GM23338 (cell line): ENCODE data around the gene SLC22A14.

ENCODE experiments used
- EZH2 ChIP-seq: fragments of 200-600 bp; sonication (generic); IDR thresholded peaks from one replicate; pipeline ENCODE4 v1.8.0; 2017; ENCODE audit warnings: antibody characterized with exemption, mild to moderate bottlenecking, low read depth; ENCODE audit not compliant: unreplicated experiment
- EZH2phosphoT487 ChIP-seq: fragments of 200-600 bp; sonication (generic); IDR thresholded peaks from one replicate; pipeline ENCODE4 v1.8.1; 2018; ENCODE audit warnings: antibody characterized with exemption; ENCODE audit not compliant: unreplicated experiment
- TF ChIP-seq, protein P1 (sequence below), 2 experiments: fragments of 200-600 bp in 1 of 2; sonication (generic) in 1 of 2; conservative IDR thresholded peaks; 2 replicates each; pipeline versions ENCODE4 v1.5.1 to v1.6.1; 2016 to 2017; ENCODE audit warnings: antibody characterized with exemption in 2 of 2, low read depth in 2 of 2, mild to moderate bottlenecking in 2 of 2, moderate library complexity in 1 of 2

DNA sequence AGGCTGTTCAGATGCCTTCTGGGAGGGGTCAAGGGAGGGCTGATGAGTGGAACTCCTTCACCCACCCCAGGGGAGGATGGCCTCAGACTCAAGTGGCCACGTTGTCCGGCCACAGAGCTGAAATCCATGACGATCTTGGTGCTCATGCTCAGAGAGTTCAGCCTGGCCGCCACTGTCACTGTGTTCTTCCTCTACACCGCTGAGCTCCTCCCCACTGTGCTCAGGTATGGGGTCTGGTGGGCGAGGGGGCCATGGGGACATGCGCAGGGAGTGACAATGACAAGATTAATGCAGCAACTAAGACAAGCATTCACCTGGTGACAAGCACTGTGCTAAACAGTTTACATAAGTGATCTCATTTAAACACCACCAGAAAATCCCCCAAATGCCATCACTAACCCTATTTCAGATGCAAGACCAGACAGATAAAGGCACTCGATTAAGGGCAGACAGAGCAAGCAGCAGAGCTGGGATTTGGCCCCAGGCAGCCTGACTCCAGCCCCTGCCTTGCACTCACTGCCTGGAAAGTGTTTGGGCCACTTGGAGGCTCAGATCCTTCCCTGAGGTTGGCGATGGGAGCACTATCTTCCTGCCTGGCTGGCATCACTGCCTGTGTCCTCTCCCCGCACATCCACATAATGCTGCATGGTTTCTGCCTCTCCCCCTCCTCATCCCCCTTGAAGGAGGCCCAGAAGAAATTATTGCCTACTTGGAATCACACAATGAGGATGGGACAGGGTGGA is 33.6 kb downstream of the SLC22A14 start:
- TF ChIP-seq, protein P1, sequence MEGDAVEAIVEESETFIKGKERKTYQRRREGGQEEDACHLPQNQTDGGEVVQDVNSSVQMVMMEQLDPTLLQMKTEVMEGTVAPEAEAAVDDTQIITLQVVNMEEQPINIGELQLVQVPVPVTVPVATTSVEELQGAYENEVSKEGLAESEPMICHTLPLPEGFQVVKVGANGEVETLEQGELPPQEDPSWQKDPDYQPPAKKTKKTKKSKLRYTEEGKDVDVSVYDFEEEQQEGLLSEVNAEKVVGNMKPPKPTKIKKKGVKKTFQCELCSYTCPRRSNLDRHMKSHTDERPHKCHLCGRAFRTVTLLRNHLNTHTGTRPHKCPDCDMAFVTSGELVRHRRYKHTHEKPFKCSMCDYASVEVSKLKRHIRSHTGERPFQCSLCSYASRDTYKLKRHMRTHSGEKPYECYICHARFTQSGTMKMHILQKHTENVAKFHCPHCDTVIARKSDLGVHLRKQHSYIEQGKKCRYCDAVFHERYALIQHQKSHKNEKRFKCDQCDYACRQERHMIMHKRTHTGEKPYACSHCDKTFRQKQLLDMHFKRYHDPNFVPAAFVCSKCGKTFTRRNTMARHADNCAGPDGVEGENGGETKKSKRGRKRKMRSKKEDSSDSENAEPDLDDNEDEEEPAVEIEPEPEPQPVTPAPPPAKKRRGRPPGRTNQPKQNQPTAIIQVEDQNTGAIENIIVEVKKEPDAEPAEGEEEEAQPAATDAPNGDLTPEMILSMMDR (conservative IDR thresholded peaks at IDR 0.05; ENCODE audit: low read depth in 2 of 2) = no peak
- TF ChIP-seq EZH2 (no peak), EZH2phosphoT487 (no peak)
